A673 (cell line): ENCODE results near the gene MAP4K4.

Experiments
- EZH2 ChIP-seq: fragments of 200-600 bp; sonication (generic); IDR thresholded peaks from 2 replicates; pipeline ENCODE4 v1.6.1; 2017; ENCODE audit warnings: borderline replicate concordance, low read depth, mild to moderate bottlenecking, mixed read lengths, antibody characterized with exemption, low read length; ENCODE audit not compliant: poor library complexity, severe bottlenecking
- TF ChIP-seq, protein P1 (sequence below): fragments of 300-800, 200-600 bp; sonication (generic); conservative IDR thresholded peaks from 2 replicates; pipeline ENCODE4 v1.5.1; 2017; ENCODE audit warnings: low read depth, mild to moderate bottlenecking, antibody characterized with exemption, low read length, moderate library complexity, mixed read lengths

DNA sequence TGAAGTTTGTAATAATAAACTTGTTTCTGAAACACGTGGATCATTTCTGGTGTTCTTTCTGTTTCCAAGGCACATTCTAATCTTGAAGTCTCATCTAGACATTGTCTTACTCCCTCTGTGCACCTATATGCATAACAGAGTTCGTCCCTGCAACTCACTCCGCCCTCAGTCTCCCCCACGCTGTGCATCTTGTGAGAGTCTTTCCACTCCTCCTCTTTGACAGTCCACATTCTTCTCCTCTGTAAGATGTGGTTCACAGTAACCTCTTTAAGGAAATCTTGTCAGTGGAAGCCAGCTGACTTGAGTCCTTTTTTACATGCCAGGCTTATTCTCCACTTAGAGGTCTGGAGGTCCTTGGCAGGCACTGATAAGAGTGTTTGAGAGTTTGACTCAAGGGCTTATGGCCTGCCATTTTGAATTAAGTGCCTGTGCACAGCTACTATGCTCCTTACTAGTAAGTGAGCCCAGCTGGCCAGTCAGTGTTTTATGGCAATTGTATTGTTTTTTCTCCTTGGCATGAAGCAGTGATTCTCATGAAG lies 185.3 kb downstream of the MAP4K4 start:
- TF ChIP-seq, protein P1, sequence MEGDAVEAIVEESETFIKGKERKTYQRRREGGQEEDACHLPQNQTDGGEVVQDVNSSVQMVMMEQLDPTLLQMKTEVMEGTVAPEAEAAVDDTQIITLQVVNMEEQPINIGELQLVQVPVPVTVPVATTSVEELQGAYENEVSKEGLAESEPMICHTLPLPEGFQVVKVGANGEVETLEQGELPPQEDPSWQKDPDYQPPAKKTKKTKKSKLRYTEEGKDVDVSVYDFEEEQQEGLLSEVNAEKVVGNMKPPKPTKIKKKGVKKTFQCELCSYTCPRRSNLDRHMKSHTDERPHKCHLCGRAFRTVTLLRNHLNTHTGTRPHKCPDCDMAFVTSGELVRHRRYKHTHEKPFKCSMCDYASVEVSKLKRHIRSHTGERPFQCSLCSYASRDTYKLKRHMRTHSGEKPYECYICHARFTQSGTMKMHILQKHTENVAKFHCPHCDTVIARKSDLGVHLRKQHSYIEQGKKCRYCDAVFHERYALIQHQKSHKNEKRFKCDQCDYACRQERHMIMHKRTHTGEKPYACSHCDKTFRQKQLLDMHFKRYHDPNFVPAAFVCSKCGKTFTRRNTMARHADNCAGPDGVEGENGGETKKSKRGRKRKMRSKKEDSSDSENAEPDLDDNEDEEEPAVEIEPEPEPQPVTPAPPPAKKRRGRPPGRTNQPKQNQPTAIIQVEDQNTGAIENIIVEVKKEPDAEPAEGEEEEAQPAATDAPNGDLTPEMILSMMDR, result no peak
- TF ChIP-seq EZH2, result no peak
